Glomerular visceral epithelial cell (primary cell): ENCODE measurements around the gene AKT3.
"Not testable (repeated sequence)": the region's sequence is repeated elsewhere in the genome, so short reads cannot be mapped to it uniquely, and the experiment has no call there.

Experiments
- DNase-seq: peaks from one replicate; pipeline ENCODE4 v3.0.0-alpha.2; 2016; ENCODE audit errors: extremely low spot score

Gene AKT3

DNA sequence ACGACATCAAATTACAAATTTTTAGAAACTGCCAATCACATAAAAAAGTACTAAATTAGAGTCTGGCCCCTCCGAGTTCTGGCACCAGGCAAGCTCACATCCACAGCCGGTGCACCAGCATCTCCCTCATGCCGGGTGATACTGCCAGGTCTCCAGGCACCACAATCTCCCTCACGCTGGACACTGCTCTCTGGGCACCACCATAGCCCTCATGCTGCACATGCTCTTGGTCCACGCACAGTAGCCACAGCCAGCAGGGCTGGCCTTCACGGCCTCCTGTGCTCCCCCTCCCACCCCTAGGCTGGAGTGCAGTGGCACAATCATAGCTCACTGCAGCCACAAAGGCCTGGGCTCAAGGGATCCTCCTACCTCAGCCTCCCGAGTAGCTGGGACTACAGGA is 65.5 kb downstream of the AKT3 start:
- no peak for DNase-seq

DNA sequence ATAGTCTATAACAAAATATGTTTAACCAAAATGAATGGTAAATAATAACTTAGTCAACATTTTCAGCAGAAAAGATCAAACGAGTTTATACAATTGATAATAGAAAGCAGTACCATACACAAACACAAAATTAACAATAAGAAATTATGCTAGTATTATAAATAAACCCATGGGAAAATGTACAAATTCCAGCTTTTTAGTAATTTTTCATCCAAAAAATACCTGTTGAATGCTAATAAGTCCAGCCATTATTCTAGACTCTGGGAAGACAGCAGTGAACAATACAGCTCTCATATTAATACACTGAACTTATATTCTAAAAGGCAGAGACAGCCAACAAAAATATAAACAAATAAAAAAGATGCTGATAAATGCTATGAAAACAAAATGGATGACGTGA is 66.3 kb downstream of the AKT3 start:
- DNase-seq, result no peak

DNA sequence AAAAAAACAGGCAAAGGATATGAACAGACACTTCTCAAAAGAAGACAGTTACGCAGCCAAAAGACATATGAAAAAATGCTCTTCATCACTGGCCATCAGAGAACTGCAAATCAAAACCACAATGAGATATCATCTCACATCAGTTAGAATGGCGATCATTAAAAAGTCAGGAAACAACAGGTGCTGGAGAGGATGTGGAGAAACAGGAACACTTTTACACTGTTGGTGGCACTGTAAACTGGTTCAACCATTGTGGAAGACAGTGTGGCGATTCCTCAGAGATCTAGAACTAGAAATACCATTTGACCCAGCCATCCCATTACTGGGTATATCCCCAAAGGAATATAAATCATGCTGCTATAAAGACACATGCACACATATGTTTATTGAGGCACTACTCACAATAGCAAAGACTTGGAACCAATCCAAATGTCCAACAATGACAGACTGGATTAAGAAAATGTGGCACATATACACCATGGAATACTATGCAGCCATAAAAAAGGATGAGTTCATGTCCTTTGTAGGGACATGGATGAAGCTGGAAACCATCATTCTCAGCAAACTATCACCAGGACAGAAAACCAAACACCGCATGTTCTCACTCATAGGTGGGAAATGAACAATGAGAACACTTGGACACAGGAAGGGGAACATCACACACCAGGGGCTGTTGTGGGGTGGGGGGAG is 77.5 kb downstream of the AKT3 start:
- DNase-seq, result not testable (repeated sequence)

DNA sequence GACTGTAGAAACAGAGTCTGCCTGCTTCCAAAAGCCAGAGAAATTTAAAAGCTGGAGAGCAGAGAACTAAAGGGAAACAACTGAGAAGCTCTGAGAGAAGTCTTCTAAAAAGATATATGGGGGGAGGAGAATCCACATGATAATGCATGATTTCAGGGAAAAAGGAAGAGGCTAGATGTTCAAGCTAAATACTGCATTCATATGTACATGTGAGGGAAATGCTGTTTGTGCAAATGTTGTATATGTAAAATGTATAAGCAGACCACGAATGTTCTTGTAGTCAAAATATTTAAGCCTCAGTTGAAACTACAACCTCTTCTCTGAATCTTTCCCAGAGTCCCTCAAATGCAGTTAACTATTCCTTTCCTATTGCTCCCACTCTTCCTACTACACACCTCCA is 79.2 kb downstream of the AKT3 start:
- DNase-seq, result no peak

DNA sequence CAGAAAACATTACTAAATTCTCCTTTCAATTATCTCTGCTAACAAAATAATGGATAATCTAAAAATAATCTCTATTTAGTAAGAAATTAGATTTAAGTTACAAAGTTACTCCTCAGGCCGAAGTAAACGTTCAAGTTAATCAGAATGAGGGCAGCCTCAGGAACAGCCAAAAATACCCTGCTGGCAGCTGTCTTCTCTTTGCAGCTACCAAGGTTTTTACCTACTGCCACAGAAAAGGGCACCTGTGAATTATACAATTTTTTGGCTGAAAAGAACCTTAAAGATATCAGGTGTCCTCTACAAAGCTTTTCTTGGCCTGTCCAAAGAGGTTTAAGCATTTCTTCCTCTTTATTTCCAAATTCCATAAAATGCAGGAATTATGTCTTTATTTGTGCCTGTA is 84.4 kb downstream of the AKT3 start:
- no peak for DNase-seq

- DNase-seq, result no peak
Observed at GRCh38 chr1:243763806-243764205, 86.2 kb downstream of the AKT3 start.

- no peak for DNase-seq
Observed at GRCh38 chr1:243758647-243759046, 91.4 kb downstream of the AKT3 start.

DNA sequence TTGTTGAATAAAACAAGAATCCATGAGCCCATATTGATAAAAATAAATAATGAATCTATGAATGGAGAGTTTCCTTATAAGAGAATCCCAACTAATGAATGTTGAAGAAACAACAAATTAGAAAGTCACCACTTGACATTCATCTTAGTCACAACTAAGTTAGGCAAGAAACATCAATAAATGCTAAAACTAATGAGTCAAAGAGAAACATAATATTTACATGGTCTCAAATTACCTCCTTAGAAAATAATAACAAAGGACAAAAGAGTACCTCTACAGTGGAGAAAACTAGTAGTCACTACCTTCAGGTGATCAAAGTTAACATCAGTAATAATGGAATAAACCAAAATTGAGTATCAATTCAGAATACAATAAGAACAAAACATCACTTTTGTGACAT is 93.5 kb downstream of the AKT3 start:
- DNase-seq, result no peak

DNA sequence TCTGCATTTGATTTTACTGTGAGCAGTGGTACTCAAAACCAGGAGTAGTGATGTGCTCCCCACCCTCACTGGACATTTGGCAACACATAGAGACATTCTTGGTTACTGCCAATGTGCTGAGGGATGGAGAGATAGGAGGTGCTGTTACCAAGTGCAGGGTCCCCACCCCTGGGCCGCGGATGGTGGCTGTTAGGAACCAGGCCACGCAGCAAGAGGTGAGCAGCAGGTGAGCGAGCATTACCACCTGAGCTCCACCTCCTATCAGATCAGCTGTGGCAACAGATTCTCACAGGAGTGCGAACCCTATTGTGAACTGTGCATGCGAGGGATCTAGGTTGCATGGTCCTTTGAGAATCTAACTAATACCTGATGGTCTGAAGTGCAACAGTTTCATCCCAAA is 95.7 kb downstream of the AKT3 start:
- no peak for DNase-seq

- no peak for DNase-seq
Observed at GRCh38 chr1:243751506-243751905, 98.5 kb downstream of the AKT3 start.

- DNase-seq, result peak; percentile 66
Observed at GRCh38 chr1:243748706-243749283, 101.2 kb downstream of the AKT3 start.

GRCh38 chr1:243748227-243748626 is 101.8 kb downstream of the AKT3 start:
- no peak for DNase-seq

GRCh38 chr1:243746751-243747150 is 103.3 kb downstream of the AKT3 start:
- no peak for DNase-seq

- DNase-seq, result no peak
Observed at GRCh38 chr1:243745356-243745755, 104.7 kb downstream of the AKT3 start.

DNA sequence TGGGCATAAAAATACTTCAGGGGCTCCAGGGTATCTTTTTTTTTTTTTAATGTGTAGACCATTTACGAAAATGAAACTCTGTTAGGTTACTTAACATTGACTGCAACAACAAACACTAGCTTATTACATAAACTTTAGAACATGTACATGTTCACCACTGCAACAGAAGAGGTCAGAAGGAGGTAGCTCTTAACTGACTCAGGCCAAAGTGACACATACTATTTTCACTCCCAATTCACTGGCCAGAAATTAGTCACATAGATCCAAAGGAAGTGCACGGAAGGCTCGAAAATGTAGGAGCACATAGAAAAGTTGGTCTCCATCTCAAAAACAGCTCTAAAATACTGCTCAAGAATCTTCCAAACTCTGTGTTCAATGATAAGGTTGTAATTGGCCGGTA is 107.2 kb downstream of the AKT3 start:
- peak; percentile 27 for DNase-seq

GRCh38 chr1:243740255-243740999 is 109.6 kb downstream of the AKT3 start:
- DNase-seq, result no peak

DNA sequence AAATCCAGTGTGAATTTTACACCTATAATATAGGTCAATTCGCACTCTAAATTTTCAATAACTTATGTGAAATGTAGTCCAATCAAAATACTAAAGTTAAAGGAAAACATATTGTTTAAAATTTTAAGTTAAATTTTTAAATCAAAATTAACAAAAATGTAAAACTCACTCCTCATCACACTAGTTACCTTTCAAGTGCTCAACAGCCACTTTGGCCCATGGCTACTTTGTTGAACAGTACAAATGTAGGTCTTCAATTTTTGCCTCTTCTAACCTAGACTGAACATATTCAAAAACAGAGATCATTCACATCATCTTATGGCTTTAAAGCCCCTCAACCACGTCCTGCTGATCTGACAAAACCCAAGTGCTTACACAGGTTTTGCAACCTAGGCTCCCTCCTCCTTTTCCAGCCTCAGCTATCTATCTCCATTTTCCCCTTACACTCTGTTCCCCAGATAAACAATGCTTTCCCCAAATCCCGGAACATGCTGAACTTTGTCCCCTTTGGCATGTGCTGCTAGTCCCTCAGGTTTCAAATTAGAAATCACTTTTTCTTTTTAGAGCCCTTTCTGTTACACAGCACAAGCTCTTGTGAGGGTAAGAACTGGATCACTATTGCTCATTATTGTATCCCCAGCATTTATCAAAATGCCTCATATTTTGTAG is 110.6 kb downstream of the AKT3 start:
- no peak for DNase-seq

DNA sequence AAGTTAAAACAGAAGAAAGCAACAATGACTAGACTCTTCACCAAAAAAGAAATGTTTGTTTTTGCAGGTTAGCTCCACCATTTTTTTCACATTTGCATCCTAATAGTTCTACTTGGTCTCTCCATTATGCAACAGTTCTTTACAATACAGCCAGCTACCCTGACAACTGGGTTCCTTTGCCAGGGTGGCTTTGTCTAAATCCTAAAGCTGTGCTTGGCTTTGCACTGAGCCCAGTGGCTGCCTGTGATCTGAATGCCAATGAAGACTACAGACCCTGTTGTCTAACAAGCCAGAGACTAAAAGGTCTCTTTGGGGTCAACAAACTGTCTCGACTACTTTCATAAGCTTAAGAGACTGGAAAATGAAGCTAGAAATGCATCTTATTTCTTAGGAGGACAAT is 112.0 kb downstream of the AKT3 start:
- DNase-seq, result no peak

DNA sequence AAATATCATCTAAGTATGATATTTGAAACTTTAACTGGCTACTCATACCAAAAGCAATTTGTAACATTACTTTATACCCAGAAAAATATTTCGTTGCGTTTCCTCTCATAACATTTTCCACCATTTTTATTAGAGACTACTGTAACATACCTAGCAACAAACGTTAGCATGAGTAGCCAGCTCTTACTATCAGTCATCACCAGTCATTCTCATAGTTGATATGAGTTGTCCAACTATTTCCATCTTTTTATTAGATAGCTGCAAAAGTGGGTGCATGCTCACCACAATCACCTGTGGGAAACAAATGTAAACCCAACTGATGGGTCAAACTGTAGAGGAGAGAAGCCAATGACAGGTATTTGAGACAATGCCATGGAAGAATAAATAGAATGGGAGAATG is 114.6 kb downstream of the AKT3 start:
- DNase-seq, result no peak

DNA sequence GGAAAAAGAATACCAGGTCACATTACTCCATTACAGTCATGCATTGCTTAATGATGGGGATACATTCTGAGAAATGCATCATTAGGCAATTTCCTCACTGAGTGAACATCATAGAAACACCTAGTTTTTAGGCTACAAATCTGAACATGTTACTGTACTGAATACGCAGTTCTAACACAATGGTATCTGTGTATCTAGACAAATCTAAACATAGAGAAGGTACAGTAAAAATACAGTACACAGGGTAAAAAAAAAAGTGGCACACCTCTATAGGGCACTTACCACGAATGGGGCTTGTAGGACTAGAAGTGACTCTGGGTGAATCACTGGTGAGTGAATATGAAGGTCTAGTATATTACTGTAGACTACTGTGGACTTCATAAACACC is 115.7 kb downstream of the AKT3 start:
- DNase-seq, result peak; percentile 39

- no peak for DNase-seq
Observed at GRCh38 chr1:243733670-243734307, 116.3 kb downstream of the AKT3 start.

- no peak for DNase-seq
Observed at GRCh38 chr1:243732637-243733036, 117.4 kb downstream of the AKT3 start.
